Measurements from ENCODE around the gene BMP3.

Gene BMP3

DNA sequence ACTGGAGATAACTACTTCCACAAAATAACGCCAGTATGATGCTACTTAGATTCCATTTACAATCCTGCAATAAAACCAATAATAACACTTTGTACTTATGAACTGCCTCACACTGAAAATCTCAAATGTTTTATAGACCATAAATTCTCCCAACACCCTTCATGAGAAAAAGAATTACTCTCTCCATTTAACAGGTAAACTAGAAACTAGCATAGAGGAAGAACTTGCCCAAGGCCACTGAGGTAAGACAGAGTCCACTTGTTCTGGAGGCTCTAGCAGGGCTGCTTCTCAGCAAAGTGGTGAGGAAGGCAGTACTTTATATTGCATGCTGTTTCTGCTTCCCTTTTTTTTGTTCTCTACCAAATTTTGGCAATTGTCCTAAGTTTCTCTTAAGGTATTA, 11.5 kb upstream of the BMP3 start:
- H3K27ac ChIP-seq: no peak overlapping the region
- TF ChIP-seq ZFX (IDR thresholded peaks at IDR 0.05): no peak
- TF ChIP-seq, protein P1, sequence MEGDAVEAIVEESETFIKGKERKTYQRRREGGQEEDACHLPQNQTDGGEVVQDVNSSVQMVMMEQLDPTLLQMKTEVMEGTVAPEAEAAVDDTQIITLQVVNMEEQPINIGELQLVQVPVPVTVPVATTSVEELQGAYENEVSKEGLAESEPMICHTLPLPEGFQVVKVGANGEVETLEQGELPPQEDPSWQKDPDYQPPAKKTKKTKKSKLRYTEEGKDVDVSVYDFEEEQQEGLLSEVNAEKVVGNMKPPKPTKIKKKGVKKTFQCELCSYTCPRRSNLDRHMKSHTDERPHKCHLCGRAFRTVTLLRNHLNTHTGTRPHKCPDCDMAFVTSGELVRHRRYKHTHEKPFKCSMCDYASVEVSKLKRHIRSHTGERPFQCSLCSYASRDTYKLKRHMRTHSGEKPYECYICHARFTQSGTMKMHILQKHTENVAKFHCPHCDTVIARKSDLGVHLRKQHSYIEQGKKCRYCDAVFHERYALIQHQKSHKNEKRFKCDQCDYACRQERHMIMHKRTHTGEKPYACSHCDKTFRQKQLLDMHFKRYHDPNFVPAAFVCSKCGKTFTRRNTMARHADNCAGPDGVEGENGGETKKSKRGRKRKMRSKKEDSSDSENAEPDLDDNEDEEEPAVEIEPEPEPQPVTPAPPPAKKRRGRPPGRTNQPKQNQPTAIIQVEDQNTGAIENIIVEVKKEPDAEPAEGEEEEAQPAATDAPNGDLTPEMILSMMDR (conservative IDR thresholded peaks at IDR 0.05): no peak

DNA sequence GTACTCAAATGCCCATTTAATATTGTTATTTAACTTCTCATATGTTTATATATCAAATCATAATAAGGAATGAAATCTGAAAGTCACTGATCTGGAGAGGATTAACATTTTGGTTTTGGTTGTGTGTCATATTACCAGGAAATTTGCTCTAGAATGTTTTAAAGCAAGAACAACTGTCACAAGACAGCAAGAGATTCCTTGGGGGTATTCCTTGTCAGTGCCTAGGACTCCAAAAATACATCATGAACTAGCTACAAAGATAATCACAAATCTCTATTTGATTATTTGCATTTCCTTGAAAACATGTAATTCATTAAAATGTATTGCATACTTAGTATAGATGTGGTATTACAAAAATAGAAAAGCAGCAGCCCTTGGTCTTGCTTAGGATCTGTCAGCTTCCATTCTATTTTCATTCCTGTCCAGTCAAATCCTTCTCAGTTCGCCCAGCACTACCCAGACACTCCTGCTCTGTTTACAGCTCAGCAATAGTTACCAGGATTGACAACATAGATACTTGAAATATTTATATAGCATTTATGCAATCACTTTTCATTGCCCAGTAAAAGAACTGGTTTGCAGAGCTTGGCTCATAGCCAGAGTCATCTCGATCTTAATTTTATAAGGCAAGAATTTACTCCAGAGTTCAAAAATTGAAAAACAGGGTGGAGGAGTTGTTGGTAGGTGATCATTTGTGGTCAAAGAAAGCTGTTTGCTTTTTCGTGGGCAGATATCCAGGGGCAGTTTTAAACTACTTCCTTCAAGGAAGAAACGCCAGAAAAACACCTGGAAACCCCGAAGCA, 9.2 kb upstream of the BMP3 start:
- H3K27ac ChIP-seq: no peak overlapping the region
- TF ChIP-seq, protein P1 (conservative IDR thresholded peaks at IDR 0.05): no peak
- TF ChIP-seq ZFX (IDR thresholded peaks at IDR 0.05): no peak

DNA sequence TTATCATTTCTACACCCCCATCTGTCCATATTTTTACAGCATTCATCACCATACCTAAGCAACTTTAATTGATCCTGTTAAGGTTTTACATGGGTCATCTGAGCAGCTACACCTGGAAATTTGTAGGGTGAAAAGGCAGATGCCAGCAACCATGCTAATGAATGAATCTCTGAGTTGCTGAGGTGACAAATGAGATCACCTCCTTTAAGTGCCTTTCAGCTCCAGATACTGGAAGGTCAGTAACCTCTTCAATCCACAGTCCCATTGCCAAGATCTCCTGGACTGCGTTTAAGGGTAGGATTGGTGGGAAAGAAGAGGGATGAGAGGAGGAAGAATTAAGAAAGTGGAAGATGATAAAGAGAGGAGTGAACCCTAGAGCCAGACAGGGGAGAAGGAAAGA, 8.5 kb upstream of the BMP3 start:
- no peak overlapping the region for H3K27ac ChIP-seq
- no peak for TF ChIP-seq ZFX (IDR thresholded peaks at IDR 0.05)
- TF ChIP-seq, protein P1 (conservative IDR thresholded peaks at IDR 0.05): no peak

DNA sequence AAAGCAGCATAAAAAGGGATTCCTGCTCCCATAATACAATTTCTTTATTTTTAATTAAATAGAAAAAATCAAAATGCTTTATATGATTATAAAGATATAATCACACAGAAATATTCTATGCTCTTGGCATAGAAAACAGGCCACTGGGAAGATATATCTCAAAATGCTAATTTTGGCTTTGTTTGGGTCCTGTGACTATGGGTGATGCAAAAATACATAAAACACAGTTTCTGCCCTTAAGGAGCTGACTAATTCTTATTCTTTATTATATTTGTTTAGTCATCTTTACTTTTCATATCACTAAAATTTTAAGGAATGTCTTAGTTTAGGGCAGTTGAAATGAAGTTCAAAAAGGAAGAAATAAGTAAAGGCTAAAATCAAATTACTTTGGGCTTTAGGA, 7.0 kb upstream of the BMP3 start:
- TF ChIP-seq, protein P1 (conservative IDR thresholded peaks at IDR 0.05): no peak
- TF ChIP-seq ZFX (IDR thresholded peaks at IDR 0.05): no peak
- no peak overlapping the region for H3K27ac ChIP-seq

DNA sequence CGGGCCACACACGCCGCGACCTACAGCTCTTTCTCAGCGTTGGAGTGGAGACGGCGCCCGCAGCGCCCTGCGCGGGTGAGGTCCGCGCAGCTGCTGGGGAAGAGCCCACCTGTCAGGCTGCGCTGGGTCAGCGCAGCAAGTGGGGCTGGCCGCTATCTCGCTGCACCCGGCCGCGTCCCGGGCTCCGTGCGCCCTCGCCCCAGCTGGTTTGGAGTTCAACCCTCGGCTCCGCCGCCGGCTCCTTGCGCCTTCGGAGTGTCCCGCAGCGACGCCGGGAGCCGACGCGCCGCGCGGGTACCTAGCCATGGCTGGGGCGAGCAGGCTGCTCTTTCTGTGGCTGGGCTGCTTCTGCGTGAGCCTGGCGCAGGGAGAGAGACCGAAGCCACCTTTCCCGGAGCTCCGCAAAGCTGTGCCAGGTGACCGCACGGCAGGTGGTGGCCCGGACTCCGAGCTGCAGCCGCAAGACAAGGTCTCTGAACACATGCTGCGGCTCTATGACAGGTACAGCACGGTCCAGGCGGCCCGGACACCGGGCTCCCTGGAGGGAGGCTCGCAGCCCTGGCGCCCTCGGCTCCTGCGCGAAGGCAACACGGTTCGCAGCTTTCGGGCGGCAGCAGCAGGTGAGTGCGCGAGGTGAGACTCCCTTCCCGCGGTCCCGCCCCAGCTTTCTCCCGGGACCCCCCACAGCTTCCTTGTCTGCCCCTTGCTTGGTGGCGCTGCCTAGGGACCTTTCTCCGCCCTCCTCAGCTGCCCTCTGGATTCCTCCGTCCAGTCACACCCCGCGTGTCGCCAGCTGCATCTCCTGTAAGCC, 678 bp downstream of the BMP3 start:
- TF ChIP-seq ZFX (IDR thresholded peaks at IDR 0.05): no peak
- TF ChIP-seq, protein P1 (conservative IDR thresholded peaks at IDR 0.05): no peak
- no peak overlapping the region for H3K27ac ChIP-seq

DNA sequence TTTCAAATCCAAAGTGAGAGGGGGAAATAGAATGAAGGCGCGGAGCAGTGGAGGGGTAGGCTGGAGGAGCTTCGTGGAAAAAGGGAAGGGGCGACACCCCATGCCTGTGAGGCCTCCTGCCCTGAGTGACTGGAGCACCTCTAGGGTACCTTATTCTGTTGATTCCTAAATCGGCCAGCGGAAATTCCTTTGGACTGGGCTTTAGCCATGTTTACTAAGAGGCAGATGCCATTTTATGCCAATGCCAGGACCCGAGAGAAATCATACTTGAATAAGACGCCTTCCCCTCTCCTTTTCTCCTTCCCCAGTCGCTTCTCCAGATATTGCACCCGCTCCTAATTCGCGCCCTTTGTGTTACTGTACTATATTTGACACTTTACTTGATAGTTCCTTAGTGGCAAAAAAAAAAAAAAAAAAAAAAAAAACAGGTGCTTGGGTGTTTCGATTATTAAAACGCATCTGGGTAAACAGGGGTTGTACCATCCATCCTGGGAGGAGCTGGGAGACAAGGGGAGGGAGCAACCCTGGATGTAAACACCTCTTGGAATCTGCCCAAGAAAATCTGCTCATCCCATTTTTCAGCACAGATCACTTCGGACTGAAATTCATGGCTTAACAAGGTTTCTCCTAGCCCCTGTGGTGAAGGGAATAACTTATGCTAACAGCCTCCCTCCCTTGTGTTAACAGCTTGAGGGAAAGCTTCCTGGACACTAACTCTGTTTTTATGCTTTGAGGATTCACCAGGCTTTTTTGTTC, 1.5 kb downstream of the BMP3 start:
- TF ChIP-seq, protein P1 (conservative IDR thresholded peaks at IDR 0.05): no peak
- TF ChIP-seq ZFX (IDR thresholded peaks at IDR 0.05): no peak
- H3K27ac ChIP-seq: no peak overlapping the region

All from C4-2B (cell line).